ENCODE data around the gene C1orf35.

Gene C1orf35

DNA sequence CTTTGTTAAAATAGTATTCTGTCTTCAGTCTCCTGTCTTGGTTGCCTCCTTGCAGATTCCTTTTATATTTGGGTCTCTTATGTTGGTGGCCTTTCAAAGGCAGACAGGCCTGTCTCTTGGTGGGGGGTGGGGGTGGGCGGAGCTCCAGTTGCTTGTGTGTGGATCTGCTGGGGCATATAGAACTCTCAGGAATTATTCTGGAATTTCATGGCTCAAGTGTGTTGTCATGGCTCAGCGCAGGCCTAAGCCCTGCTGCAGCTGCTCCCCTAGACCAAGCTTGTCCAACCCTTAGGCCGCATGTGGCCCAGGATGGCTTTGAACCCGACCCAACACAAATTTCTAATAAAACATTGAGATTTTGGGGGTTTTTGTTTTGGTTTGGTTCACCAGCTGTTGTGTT lies 8.0 kb downstream of the C1orf35 start:
- no peak for DNase-seq (ENCODE audit: low read depth in 4 of 4, low spot score in 1 of 4)

DNA sequence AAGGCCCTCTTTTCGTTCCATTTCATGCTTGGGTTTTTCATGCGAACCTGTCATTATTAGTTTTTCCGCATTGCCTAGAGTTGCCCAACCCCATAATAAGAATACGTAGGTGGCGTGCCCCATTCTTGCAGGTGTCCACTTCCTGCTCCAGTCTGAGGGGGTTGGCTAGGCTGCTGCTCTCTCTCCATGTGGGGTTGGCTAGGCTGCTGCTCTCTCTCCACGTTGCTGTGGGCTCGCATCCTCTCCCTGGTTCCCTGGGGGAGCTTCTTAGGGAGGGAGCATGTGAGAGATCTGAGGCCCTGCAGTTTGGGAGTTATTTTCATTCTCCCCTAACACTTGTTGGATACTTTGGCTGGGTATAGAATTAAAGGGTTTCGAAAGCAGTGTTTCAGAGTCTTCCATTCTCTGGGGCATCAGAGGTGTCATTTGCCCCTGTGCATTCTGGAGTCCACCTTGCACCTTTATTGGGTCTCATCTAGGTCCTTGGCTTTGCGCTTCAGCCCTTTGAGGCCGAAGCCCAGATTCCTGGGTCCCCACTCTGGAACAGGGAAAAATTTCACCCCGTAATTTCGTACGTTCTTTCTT lies 8.6 kb downstream of the C1orf35 start:
- DNase-seq (ENCODE audit: low read depth in 4 of 4, low spot score in 1 of 4): no peak

DNA sequence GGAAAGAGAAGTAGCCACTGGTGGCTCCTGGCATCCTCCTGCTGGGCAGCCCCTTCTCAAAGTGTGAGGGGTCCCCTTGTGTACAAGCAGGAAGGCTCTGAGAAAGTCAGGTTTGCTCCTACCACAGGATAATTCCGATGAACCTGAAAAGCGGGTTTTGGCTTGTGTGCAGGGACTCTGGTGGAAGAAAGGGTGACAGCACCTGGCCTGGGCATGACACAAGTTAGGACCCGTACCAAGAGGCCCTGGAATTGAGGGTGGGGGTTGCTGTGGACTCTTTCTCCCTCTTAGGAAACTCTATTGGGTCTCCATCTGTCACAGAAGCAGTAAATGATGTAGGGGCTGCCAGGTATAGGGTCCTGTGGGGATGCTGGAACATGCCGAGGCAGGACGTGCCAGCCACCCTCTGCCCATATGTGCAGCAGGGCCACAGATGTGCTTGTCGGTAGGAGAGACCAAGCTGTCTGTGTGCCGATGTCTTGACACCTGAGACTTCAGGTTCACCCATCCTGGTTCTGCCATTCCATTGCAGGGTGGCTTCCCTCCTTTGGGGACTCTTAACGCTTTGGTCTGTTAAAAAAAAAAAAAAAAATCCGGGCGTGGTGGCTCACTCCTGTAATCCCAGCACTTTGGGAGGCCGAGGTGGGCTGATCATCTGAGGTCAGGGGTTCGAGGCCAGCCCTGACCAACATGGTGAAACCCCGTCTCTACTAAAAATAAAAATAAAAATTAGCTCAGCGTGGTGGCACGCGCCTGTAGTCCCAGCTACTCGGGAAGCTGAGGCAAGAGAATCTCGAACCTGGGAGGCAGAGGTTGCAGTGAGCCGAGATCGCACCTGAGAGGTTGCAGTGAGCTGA lies 9.8 kb downstream of the C1orf35 start:
- no peak for DNase-seq (ENCODE audit: low read depth in 4 of 4, low spot score in 1 of 4)

- DNase-seq (ENCODE audit: low read depth in 4 of 4, low spot score in 1 of 4): no peak
Measured at GRCh38 chr1:228092342-228093049, 10.6 kb downstream of the C1orf35 start.

GRCh38 chr1:228091084-228091483 lies 12.0 kb downstream of the C1orf35 start:
- DNase-seq (ENCODE audit: low read depth in 4 of 4, low spot score in 1 of 4): no peak

DNA sequence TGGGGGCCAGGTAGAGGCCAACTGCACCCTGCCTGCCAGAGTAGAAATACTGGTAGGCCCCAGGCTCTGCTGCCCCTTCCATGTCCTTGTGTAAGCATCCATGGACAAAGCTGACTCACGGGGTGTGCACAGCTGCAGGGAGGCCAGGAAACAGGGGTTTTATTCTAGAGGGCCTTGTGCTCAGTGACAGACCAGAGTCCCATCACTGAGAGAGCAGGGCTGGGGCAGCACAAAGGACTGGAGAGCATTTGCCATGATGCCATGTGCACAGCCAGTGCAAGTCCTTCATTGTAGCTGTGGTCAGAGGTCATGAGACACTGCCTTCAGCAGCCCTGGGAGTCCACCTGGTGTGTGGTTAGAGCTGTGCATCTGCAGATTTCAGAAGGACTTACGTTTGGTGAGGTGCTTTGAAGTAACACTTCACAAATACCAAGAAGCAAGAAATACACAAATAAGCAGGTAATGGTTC lies 12.5 kb downstream of the C1orf35 start:
- no peak for DNase-seq (ENCODE audit: low read depth in 4 of 4, low spot score in 1 of 4)

- DNase-seq (ENCODE audit: low read depth in 4 of 4, low spot score in 1 of 4): no peak
Measured at GRCh38 chr1:228089519-228090380, 13.4 kb downstream of the C1orf35 start.

GRCh38 chr1:228088586-228089498 lies 14.3 kb downstream of the C1orf35 start:
- no peak for DNase-seq (ENCODE audit: low read depth in 4 of 4, low spot score in 1 of 4)

GRCh38 chr1:228087771-228088251 lies 15.3 kb downstream of the C1orf35 start:
- no peak for DNase-seq (ENCODE audit: low read depth in 4 of 4, low spot score in 1 of 4)

DNA sequence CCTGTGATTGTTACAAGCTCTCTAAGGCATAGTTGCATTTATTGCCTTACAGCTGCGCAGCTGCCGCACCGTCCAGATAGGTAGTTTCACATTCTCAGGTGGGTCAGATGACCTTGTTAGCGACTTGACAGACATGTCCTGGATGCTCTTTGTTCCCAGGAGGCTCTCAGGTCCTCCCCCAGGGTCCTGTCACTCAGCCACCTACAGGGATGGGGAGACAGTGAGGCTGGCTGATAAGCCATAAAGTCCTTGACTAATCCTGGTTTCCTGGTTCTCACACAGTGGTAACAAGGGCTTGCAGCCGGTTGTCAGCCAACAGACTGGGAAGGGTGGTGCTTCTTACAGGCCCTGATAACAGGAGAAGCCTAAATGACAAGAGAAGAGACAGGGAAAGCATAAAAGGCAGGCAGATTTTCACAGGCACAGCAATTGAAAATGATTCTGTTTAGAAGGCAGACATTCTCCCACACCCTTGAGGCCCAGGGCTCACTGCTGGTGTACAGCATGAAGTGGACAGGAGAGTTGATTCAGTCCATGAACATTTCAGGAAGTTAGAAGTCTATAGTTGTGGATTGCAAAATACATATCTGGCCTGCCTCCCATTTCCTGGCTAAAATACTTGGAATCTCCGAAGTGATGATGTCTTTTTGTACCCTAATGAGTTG lies 17.7 kb downstream of the C1orf35 start:
- DNase-seq (ENCODE audit: low read depth in 4 of 4, low spot score in 1 of 4): no peak

GRCh38 chr1:228084797-228085196 lies 18.3 kb downstream of the C1orf35 start:
- DNase-seq (ENCODE audit: low read depth in 4 of 4, low spot score in 1 of 4): no peak

GRCh38 chr1:228084325-228084724 lies 18.8 kb downstream of the C1orf35 start:
- DNase-seq (ENCODE audit: low read depth in 4 of 4, low spot score in 1 of 4): no peak

DNA sequence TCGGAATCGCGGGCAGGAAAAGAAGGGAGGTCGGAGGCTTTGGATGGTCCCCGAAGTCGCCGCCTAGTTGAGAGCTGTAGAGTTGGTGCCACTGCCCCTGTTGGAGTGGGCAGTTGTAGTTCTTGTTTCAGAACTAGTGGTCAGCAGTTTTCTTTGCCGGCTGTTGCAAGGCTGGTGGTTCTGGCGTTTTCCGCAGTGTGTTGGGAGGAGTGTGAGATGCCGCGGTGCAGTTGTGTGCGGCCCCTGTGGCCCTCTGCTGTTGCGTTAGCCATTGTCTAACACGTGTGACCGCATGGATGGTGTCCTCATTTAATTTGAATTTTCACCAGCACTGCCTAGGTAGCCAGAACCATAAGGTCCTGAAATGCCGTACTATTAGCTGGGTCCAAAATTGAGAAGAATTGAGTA lies 19.2 kb downstream of the C1orf35 start:
- DNase-seq (ENCODE audit: low read depth in 4 of 4, low spot score in 1 of 4): no peak

- no peak for DNase-seq (ENCODE audit: low read depth in 4 of 4, low spot score in 1 of 4)
Measured at GRCh38 chr1:228082918-228083870, 19.9 kb downstream of the C1orf35 start.

GRCh38 chr1:228082214-228082917 lies 20.8 kb downstream of the C1orf35 start, which contains the start of gene ARF1:
ARF1 (plus strand) TSS chr1:228082708; CDS start chr1:228097115, 14,407 bp downstream.
- peak; percentile 77 to 86 (median 82) for DNase-seq (ENCODE audit: low read depth in 4 of 4, low spot score in 1 of 4)

DNA sequence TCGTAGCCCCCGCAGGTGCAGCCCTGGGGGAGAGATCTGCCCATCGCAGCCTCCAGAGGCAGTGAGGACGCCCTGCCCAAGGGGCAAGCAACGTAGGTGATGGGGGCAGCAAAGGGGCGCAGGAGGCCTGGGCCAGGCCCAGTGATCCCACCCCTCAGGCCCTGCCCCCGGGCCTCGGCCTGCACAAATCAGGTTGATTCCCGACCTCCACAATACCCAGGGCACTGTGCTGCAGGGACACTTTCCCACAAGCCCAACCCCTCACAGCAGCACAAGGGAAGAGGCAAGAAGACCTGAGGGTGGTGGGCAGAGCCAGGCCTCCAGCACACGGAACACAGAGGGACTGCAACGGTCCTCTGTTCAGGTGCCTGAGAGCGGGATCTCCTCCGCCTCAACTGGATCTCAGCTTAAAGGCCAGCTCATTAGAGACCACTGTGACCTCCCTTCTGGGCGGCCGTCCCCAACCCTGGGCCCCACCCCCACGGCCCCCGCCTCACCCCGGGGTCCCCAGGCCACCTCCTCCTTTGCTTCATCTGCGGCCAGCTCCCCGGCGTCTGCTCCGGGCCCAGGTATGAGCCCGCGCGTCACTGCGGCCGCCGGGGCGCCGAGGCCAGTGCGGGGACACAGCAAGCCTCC lies 21.4 kb downstream of the C1orf35 start:
- no peak for DNase-seq (ENCODE audit: low read depth in 4 of 4, low spot score in 1 of 4)

DNA sequence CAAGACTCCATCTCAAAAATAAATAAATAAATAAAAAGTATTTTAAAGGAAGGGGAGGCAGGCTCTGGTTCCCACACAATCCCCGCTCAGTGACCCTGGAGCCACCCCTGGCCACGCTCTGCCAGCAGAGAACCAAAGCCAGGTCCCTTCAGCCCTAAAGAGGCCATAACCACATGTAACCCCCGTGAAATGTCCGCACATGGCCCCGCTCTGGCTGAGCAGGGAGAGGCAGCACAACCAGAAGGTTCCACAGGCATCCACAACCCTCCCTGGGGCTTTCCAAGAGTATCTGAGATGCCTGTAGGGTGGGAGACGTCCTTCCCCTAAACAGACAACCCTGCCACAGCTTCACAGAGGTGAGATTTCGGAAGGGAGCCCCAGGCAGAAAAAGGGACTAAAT lies 22.0 kb downstream of the C1orf35 start:
- DNase-seq (ENCODE audit: low read depth in 4 of 4, low spot score in 1 of 4): no peak

Measured in stimulated activated CD4-positive, alpha-beta T cell treated with anti-CD3 and anti-CD28 coated beads, Interleukin-1b, Interleukin-23, amount 100 ng/mL, for 24 hours (primary cell).